GM18907 (cell line): ENCODE measurements around the gene PFKFB3.
"Not testable (repeated sequence)": the region's sequence is repeated elsewhere in the genome, so short reads cannot be mapped to it uniquely, and the experiment has no call there.

Source experiments
- ATAC-seq: cut with Tn5 transposase; IDR thresholded peaks from one replicate; pipeline ENCODE4 v1.9.1; 2021; ENCODE audit warnings: mild to moderate bottlenecking, moderate library complexity; ENCODE audit not compliant: unreplicated experiment

Gene PFKFB3

DNA sequence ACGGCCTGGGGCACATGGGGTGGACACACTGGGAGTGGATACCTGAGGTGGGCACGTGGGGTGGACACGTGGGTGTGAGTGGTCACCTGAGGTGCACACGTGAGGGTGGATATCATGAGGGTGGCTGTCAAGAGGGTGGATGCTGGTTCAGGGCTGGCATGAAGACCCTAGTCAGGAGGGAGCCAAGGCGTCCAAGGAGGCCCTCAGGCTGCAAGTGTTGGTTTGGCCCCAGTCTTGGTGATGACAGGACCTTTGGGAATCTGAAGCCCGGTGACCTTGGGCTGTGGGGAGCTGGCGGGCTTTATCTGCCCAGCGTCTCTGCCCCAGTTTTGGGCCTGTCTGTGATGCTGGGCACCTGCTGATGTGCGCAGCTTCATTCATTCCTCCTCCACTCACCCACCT, 24.9 kb upstream of the PFKFB3 start:
- no peak for ATAC-seq

DNA sequence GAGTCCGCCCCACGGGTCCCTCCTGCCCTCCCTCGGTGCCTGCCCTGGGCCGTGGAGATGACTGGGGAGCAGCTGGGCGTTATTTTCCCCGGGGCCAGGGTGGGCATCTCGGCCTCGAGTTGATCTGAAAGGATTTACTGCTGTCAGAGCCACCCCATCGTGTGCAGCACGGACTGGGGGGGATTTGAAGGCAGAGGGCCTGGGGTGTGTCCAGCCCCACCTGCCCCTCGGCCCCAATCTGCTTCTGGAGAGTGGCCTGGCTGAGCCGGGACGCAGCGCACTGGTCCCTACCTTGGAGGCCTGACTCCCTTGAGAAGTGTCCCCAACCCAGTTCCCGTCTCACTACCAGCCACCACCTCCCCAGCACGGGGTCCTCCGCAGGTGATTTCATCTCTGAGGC, 24.2 kb upstream of the PFKFB3 start:
- no peak for ATAC-seq

DNA sequence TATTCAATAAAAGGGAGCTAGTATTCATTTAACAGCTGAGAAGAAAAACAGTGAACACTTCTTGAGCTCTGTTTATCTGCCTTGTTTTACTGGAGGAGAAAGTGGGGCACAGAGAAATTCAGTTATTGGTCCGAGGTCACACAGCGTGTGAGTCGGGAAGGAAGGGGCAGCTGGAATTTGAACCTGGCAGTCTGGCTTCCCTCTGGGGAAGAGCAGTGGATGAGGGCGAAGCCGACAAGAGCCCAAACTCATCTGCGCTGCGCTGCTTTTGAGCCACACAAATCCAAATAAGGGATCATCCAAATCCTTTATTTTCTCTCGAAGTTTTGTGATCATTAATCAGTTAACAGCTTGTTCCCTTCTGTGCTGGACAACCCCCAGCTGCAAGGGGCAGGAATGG, 23.7 kb upstream of the PFKFB3 start:
- no peak for ATAC-seq

DNA sequence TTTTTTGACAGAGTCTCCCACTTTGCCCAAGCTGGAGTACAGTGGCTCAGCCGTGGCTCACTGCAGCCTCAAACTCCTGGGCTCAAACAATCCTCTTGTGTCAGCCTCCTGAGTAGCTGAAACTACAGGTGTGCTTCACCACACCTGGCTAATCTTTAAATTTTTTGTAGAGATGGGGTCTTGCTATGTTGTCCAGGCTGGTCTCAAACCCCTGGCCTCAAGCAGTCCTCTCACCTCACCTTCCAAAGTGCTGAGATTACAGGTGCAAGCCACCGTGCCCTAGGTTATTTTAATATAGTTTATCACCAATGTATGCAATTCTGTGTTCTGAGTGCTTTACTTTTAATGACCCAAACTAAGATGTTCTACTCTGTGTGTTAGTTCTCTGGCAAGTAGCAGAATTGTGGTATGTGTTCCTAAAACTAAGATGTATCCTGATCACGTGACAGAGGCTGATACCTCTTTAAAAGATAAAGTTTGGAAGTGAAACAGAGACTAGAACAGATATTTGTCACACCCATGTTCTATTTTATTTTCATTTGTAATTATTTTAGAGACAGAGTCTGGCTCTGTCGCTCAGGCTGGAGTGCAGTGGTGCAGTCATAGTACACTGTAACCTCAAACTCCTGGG, 22.1 kb upstream of the PFKFB3 start:
- ATAC-seq = no peak

DNA sequence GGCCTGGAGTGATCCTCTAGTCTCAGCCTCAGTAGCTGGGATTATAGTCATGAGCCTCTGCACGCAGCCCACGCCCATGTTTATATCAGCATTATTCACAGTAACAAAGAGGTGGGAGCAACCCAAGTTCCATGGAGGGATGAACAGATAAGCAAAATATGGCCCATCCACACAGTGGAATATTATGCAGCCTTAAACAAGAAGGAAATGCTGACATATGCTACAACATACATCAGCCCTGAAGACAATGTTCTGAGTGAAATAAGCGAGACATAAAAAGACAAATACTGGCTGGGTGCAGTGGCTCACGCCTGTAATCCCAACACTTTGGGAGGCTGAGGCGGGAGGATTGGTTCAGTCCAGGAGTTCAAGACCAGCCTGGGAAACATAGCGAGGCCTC, 21.5 kb upstream of the PFKFB3 start:
- ATAC-seq = no peak

DNA sequence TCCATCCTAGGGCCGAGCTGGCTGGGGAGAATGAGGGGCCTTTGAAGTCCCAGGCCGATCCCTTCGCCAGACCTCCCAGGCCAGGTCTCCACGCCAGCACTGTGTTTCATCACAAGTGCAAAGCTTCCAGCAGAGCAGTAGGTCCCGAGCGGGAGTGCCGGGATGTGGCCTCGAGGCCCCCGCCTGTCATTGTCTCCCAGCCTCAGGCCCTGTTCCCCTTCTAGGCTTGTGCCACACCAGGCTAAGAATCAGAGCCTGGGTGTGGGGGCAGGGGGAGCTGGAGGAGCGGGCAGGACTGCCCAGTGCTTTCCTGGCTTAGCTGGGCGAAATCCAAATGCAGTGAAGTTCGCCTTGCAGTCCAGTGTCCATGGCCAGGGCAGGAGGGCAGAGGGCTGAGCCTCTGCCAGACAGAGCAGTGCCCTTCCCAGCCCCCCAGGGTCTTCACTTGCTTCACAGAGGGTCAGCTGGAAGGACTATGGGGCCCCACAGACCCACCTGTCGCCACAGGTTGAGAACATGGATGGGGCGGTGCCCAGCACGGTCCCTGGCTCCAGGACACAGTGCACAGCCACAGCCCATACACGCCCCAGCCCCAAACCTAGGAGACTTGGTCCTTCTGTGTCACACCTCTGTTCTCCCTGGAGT, 20.2 kb upstream of the PFKFB3 start:
- ATAC-seq = no peak

- no peak for ATAC-seq
These were observed 17.6 kb upstream of the PFKFB3 start for GRCh38 chr10:6185039-6185716.

- ATAC-seq = no peak
These were observed 15.9 kb upstream of the PFKFB3 start for GRCh38 chr10:6186894-6187256.

DNA sequence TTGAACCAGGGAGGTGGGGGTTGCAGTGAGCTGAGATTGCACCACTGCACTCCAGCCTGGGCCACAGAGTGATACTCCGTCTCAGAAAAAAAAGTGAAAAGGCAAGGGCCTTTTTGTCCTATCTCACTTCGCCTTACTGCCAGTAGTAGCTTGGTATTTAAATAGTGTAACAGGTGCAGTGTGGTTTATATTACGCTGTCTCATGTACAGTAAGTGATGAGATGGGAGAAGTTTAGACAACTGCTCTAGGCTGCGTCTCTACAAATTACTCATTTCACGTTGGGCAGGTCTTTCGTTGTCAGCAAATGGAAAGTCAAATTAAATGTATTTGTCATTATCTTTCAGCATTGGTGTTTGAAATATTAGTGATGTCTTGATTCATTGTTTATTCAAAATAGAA, 15.5 kb upstream of the PFKFB3 start:
- ATAC-seq = no peak

GRCh38 chr10:6190033-6190432, 12.7 kb upstream of the PFKFB3 start:
- not testable (repeated sequence) for ATAC-seq

DNA sequence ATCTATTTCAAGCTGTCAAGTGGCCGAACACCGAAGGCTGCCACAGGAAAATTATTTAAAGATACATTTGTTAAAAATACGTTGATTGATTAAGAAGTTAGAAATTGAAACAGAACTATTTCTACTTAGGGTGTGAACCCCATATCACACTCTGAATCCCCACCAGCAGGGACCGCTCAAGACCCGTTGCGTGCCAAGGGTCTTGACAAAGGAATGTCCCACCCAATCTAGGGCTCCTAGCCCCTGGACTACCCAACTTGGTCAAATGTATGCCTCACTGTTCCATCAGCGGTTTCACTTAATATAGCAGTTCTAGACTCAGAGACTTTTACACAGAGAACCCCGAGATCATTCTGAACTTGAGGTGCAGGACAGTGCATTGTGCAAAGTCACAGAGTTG, 11.6 kb upstream of the PFKFB3 start:
- no peak for ATAC-seq

GRCh38 chr10:6191569-6191968, 11.2 kb upstream of the PFKFB3 start:
- ATAC-seq = no peak

- ATAC-seq = not testable (repeated sequence)
These were observed 9.4 kb upstream of the PFKFB3 start for GRCh38 chr10:6193342-6193741.

DNA sequence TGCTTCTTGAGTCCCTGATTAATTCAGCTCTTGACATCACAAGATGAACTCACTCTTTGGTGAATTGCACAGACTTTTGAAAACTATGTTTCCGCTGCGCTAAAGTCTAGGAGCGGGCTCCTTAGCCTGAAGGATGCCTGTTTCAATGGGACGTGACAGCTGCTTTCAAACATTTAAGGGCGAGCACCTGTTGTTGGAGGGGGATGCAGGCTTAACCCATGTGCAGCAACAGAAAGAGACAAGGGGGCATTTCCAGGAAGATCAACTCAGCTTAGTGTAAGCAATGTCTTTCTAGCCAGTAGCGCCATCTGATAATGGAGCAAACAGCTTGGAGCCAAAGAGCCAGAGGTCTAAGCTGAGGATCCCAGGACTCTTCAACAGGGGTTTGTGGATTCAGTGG, 8.4 kb upstream of the PFKFB3 start:
- no peak for ATAC-seq

DNA sequence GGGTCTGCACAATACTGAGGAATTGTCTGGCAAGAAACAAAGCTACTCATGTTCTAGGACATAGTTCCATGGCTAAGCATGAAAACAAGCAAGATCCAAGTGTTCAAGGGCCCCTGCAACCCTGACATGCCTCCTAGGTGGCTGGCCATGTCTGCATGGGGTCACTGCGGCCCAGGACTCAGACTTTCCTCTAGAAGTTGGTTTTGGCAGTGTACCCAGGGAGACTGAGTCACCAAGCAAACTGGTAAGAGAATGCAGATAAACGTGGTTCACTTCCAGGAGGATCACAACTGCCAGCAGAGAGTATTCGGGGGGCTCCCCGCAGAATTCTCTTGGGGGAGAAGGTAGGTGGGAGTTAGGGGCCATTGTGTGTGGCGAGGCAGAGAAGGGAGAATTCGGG, 7.4 kb upstream of the PFKFB3 start:
- no peak for ATAC-seq

- no peak for ATAC-seq
These were observed 6.9 kb upstream of the PFKFB3 start for GRCh38 chr10:6195846-6196245.

DNA sequence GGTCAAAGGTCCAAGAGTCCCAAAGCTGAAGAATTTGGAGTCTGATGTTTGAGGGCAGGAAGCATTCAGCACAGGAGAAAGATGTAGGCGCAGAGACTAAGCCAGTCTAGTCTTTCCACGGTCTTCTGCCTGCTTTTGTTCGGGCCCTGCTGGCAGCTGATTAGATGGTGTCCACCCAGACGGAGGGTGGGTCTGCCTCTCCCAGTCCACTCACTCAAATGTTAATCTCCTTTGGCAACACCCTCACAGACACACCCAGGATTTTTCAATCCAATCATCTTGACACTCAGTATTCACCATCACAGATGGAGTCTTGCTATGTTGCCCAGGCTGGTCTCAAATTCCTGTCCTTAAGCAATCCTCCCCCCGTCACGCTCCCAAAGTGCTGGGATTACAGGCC, 6.2 kb upstream of the PFKFB3 start:
- ATAC-seq = not testable (repeated sequence)

GRCh38 chr10:6197321-6197720, 5.4 kb upstream of the PFKFB3 start:
- no peak for ATAC-seq

DNA sequence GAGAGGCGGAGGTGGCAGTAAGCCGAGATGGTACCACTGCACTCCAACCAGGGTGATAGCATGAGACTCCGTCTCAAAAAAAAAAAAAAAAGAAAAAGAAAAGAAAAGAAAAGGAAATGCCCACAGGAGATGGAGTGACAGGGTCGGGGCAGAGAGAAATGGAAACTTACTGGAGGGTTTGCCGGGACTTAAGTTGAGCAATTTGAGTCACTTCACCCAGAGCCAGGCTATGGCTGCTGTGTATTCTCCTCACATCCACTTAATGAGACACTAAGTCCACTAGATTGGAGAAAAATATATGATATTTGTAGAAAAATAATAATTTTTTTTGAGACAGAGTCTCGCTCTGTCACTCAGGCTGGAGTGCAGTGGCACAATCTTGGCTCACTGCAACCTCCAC, 4.6 kb upstream of the PFKFB3 start:
- no peak for ATAC-seq

DNA sequence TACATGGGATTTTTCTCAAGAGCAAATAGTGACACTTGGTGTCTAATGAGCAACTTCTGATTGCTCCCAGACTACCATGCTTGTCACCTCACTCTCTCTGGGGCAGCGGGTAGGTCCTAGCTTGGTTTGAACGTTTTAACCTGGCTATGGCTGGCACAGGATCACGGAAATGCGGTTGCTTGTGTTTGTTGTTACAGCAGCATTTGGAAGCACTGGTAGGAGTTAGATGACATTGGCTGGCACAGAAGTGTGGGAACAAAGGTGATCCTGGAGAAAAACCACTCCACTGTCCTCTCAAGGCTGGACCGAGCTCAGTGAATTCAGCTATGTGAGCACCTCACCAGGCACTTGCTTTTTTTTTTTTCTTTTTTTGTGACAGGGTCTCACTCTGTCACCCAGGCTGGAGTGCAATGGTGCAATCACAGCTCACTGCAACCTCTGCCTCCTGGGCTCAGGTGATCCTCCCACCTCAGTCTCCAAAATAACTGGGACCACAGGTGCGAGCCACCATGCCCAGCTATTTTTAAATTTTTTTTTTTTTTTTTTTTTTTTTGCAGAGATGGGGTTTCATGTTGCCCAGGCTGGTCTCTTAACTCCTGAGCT, 3.5 kb upstream of the PFKFB3 start:
- no peak for ATAC-seq

- no peak for ATAC-seq
These were observed 2.3 kb upstream of the PFKFB3 start for GRCh38 chr10:6200440-6200733.

DNA sequence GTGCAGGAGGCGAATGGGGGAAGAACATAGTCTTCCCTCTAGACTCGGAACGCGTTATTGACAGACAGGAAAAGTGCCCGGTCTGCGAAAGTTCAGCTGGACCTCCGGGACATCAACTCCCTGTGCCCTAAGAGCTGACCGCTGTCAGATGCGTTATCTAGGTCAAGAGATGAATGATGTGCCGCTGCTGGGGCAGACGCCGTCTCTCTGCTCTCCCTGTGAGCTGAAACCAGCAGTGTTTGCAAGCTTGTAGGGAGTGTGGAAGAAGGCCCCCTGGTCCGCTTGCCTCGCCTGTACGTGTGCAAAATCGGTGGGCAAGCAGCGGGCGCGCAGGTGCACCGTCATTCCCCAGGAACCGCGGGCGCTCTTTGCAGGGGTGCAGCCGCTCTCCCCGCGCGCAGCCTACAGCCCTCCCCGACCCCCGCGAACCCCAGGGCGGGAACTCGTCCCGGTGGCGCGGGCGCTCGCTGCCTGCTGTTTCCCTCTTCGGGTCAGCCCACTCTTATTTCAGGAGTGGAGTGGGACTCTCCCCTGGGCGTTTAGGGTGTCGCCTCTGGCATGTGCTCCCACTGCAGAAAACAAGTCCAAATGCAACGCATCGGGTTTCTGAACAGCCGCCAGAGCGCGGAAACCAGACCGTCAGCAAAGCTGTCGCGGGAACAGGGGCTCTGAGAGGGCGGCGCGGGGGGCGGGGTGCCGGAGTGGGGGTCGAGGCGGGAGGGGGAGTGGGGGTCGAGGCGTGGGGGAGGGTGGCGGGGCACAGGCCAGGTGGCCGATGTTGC, 1.8 kb upstream of the PFKFB3 start:
- no peak for ATAC-seq
